Measurements from ENCODE around the gene ASB10. TPM values are rescaled to one million over a fixed set of nuclear protein-coding genes. Genes with fewer than 3 reads are reported as not detected.

ASB10 gene
- polyA plus RNA-seq, 3 donors = not detected

GRCh38 chr7:151208253-151208862 lies 21.3 kb upstream of the ASB10 start:
- H3K4me3 Mint-ChIP-seq = no peak overlapping the region
- H3K27ac Mint-ChIP-seq = no peak overlapping the region
- Histone ChIP-seq H3K4me2 (replicated peaks; ENCODE audit: extremely low read depth, low read length, poor library complexity, severe bottlenecking) (no peak overlapping the region), H3K27me3 (ENCODE audit: control insufficient read depth in 2 of 2, insufficient read depth in 2 of 2, low read length in 2 of 2) (peaks cover 3 to 11% of the 10 kb centered on the region in 2 donors), H3K9ac (ENCODE audit: insufficient read depth, low read length, poor library complexity, severe bottlenecking) (no peak overlapping the region), H4K20me1 (ENCODE audit: insufficient read depth, low read length) (peaks cover 3% of the 10 kb centered on the region), H3K4me1 (ENCODE audit: control insufficient read depth in 1 of 2, insufficient read depth in 2 of 2, low read length in 2 of 2) (no peaks in the 10 kb centered on the region), H3K9me3 (replicated peaks in 1 of 2; ENCODE audit: control insufficient read depth in 1 of 2, insufficient read depth in 1 of 2, low read length in 2 of 2) (no peaks in the 10 kb centered on the region), H3K27ac (ENCODE audit: low read depth in 1 of 2, low read length in 2 of 2) (no peak overlapping the region), H3K4me3 (replicated peaks in 1 of 3; ENCODE audit: low read depth in 2 of 3, low read length in 3 of 3) (no peak overlapping the region), H2AFZ (ENCODE audit: insufficient read depth, low read depth, low read length, poor library complexity, severe bottlenecking) (no peak overlapping the region), H3K79me2 (ENCODE audit: insufficient read depth, low read length) (no peaks in the 10 kb centered on the region), H3K36me3 (replicated peaks in 1 of 2; ENCODE audit: control insufficient read depth in 1 of 2, insufficient read depth in 2 of 2, low read length in 2 of 2) (peaks cover 6 to 15% of the 10 kb centered on the region in 2 donors)
- H3K9me3 Mint-ChIP-seq = peaks cover 0 to 4% (median 0%) of the 10 kb centered on the region in 7 donors
- H3K4me1 Mint-ChIP-seq = no peaks in the 10 kb centered on the region
- intact Hi-C loops (cut with micrococcal nuclease) = no loop called here
- peaks cover 17 to 19% of the 10 kb centered on the region in 2 donors for H3K36me3 Mint-ChIP-seq
- peaks cover 31 to 50% (median 32%) of the 10 kb centered on the region in 3 donors for H3K27me3 Mint-ChIP-seq (ENCODE audit: low read depth in 3 of 3)
- 88% methylated on average over 5 of the region's 9 CpGs for WGBS (ENCODE audit: insufficient coverage)
- DNase-seq = no peak
- TF ChIP-seq CTCF (IDR thresholded peaks at IDR 0.05) = no peak

- intact Hi-C loops (cut with micrococcal nuclease) = no loop called here
- no peak overlapping the region for H3K27ac Mint-ChIP-seq
- peaks cover 0 to 4% (median 0%) of the 10 kb centered on the region in 7 donors for H3K9me3 Mint-ChIP-seq
- no peak overlapping the region for H2AFZ ChIP-seq (ENCODE audit: insufficient read depth, low read depth, low read length, poor library complexity, severe bottlenecking)
- peaks cover 3 to 11% of the 10 kb centered on the region in 2 donors for H3K27me3 ChIP-seq (ENCODE audit: control insufficient read depth in 2 of 2, insufficient read depth in 2 of 2, low read length in 2 of 2)
- H3K27me3 Mint-ChIP-seq (ENCODE audit: low read depth in 3 of 3) = peaks cover 31 to 53% (median 32%) of the 10 kb centered on the region in 3 donors
- peaks cover under 1 to 9% of the 10 kb centered on the region in 2 donors for H3K36me3 ChIP-seq (replicated peaks in 1 of 2; ENCODE audit: control insufficient read depth in 1 of 2, insufficient read depth in 2 of 2, low read length in 2 of 2)
- WGBS (ENCODE audit: insufficient coverage) = 84% methylated on average over 11 of the region's 12 CpGs
- H3K4me3 ChIP-seq (replicated peaks in 1 of 3; ENCODE audit: low read depth in 2 of 3, low read length in 3 of 3) = no peak overlapping the region
- H3K27ac ChIP-seq (ENCODE audit: low read depth in 1 of 2, low read length in 2 of 2) = no peak overlapping the region
- H3K9ac ChIP-seq (ENCODE audit: insufficient read depth, low read length, poor library complexity, severe bottlenecking) = no peak overlapping the region
- no peaks in the 10 kb centered on the region for H3K4me1 ChIP-seq (ENCODE audit: control insufficient read depth in 1 of 2, insufficient read depth in 2 of 2, low read length in 2 of 2)
- TF ChIP-seq CTCF (IDR thresholded peaks at IDR 0.05) = no peak
- peaks cover 12 to 13% of the 10 kb centered on the region in 2 donors for H3K36me3 Mint-ChIP-seq
- H3K4me1 Mint-ChIP-seq = no peaks in the 10 kb centered on the region
- no peak overlapping the region for H3K4me2 ChIP-seq (replicated peaks; ENCODE audit: extremely low read depth, low read length, poor library complexity, severe bottlenecking)
- no peaks in the 10 kb centered on the region for H3K9me3 ChIP-seq (replicated peaks in 1 of 2; ENCODE audit: control insufficient read depth in 1 of 2, insufficient read depth in 1 of 2, low read length in 2 of 2)
- no peak overlapping the region for H3K4me3 Mint-ChIP-seq
- H3K79me2 ChIP-seq (ENCODE audit: insufficient read depth, low read length) = no peaks in the 10 kb centered on the region
- DNase-seq = no peak
- peaks cover 3% of the 10 kb centered on the region for H4K20me1 ChIP-seq (ENCODE audit: insufficient read depth, low read length)
Measured at GRCh38 chr7:151207804-151208203, 20.8 kb upstream of the ASB10 start.

All from CD14-positive monocyte (primary cell).